Prostate gland (tissue), 2 donors: ENCODE results near the gene ZNF827.

Experiments used
- POLR2A ChIP-seq: fragments of 450-650 bp; IDR thresholded peaks from one replicate; pipeline ENCODE4 v1.6.1; 2016; ENCODE audit warnings: antibody characterized with exemption, mild to moderate bottlenecking
- POLR2AphosphoS5 ChIP-seq: sonication (generic); formaldehyde crosslinking; IDR thresholded peaks from one replicate; pipeline ENCODE4 v1.6.1; 2017; ENCODE audit warnings: antibody characterized with exemption
- TF ChIP-seq, protein P1 (sequence below), 4 experiments: fragments of 200-600 bp in 2 of 4; fragments of 450-650 bp in 2 of 4; sonication (generic) in 2 of 4; IDR thresholded peaks; 1 replicate in 3 of 4; 2 replicates in 1 of 4; pipeline ENCODE4 v1.5.1; 2016 to 2019; ENCODE audit warnings: antibody characterized with exemption in 4 of 4, mild to moderate bottlenecking in 2 of 4, moderate library complexity in 2 of 4

DNA sequence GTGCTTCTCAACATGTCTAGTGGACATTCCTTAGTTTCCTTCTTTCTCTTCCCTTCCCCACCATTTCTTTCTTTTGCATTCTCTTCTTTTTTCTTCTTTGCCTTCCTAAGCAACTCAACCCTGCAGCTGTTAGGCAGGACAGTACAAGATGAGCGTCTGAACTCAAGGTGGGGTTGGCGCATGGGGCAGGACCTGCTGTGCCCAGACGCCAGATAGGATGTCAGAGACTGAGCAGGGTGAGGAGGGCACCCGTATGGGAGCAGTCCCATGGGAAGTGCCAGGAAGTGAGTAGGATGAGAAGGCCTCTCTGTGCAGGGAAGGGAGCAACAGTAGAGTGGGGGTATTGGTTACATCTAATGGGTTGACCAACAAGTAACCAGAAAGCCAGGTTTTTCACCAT is 38.1 kb upstream of the ZNF827 start:
- TF ChIP-seq POLR2A, result no peak
- TF ChIP-seq, protein P1, sequence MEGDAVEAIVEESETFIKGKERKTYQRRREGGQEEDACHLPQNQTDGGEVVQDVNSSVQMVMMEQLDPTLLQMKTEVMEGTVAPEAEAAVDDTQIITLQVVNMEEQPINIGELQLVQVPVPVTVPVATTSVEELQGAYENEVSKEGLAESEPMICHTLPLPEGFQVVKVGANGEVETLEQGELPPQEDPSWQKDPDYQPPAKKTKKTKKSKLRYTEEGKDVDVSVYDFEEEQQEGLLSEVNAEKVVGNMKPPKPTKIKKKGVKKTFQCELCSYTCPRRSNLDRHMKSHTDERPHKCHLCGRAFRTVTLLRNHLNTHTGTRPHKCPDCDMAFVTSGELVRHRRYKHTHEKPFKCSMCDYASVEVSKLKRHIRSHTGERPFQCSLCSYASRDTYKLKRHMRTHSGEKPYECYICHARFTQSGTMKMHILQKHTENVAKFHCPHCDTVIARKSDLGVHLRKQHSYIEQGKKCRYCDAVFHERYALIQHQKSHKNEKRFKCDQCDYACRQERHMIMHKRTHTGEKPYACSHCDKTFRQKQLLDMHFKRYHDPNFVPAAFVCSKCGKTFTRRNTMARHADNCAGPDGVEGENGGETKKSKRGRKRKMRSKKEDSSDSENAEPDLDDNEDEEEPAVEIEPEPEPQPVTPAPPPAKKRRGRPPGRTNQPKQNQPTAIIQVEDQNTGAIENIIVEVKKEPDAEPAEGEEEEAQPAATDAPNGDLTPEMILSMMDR (IDR thresholded peaks at IDR 0.05), result no peak
- TF ChIP-seq POLR2AphosphoS5, result no peak
